Lower lobe of right lung (tissue), 2 donors: ENCODE measurements around the gene MACROD1. TPM values are rescaled to one million over a fixed set of nuclear protein-coding genes. Genes with fewer than 3 reads are reported as not detected.

Source experiments
- ATAC-seq, 2 donors: fragments of 200-7000 bp; cut with Tn5 transposase; one replicate each; pipeline ENCODE4 v1.9.1; 2020 to 2022; ENCODE audit warnings: mild to moderate bottlenecking in 2 of 2, moderate library complexity in 2 of 2
- DNase-seq: peaks from one replicate; pipeline ENCODE4 v3.0.0-alpha.2; 2020
- H3K27ac ChIP-seq: fragments of 200-600 bp; one replicate; pipeline ENCODE4 v1.8.0; 2022
- H3K27me3 ChIP-seq: fragments of 200-600 bp; one replicate; pipeline ENCODE4 v1.8.0; 2022; ENCODE audit warnings: low read depth
- H3K36me3 ChIP-seq: fragments of 200-600 bp; one replicate; pipeline ENCODE4 v1.8.0; 2022; ENCODE audit warnings: mild to moderate bottlenecking
- H3K4me1 ChIP-seq: fragments of 200-600 bp; one replicate; pipeline ENCODE4 v1.8.0; 2022
- H3K4me3 ChIP-seq: fragments of 200-600 bp; one replicate; pipeline ENCODE4 v1.8.0; 2022; ENCODE audit warnings: mild to moderate bottlenecking
- H3K9me3 ChIP-seq: fragments of 200-600 bp; one replicate; pipeline ENCODE4 v1.8.0; 2022
- CTCF ChIP-seq: fragments of 200-600 bp; IDR thresholded peaks from one replicate; pipeline ENCODE4 v1.8.0; 2022; ENCODE audit warnings: antibody characterized with exemption, mild to moderate bottlenecking
- intact Hi-C: fragments of 100-400 bp; cut with DNase I; formaldehyde crosslinking; loops from one replicate; pipeline ENCODE4 v1.11.0; 2022
- total RNA-seq: library from RNA; stranded (reverse); fragmentation: NEBNext Ultra II Directional; extraction: Animal tissue kit (Norgen Biotek cat#: 25700); gene quantifications from one replicate; pipeline ENCODE4 v1.2.1, GENCODE V29; 2021
- donor health status: DM: no; HTN: yes; CAD: no; lungs with severe emphysema.

The MACROD1 gene
- total RNA-seq, 1 donor from 2014 or later: 15.0 TPM

- Histone ChIP-seq H3K9me3 (no peaks in the 10 kb centered on the region), H3K4me3 (no peak overlapping the region), H3K4me1 (peaks cover 18% of the 10 kb centered on the region), H3K36me3 (peaks cover 73% of the 10 kb centered on the region), H3K27ac (no peak overlapping the region), H3K27me3 (no peaks in the 10 kb centered on the region)
- no peak for DNase-seq
- TF ChIP-seq CTCF: no peak
- no peak for ATAC-seq
- intact Hi-C loops: no loop called here
These were observed 174.4 kb downstream of the MACROD1 start for GRCh38 chr11:63991558-63991957.

GRCh38 chr11:63986932-63987513 is 178.9 kb downstream of the MACROD1 start:
- Histone ChIP-seq H3K9me3 (no peaks in the 10 kb centered on the region), H3K27ac (peak overlapping the region; percentile 92), H3K36me3 (peaks cover 39% of the 10 kb centered on the region), H3K4me1 (peaks cover 25% of the 10 kb centered on the region), H3K4me3 (peak overlapping the region; percentile 94), H3K27me3 (no peaks in the 10 kb centered on the region)
- intact Hi-C loops: no loop called here
- no peak for DNase-seq
- peak in 1 of 2 donors; percentile 1 for ATAC-seq
- no peak for TF ChIP-seq CTCF

GRCh38 chr11:63986156-63986931 is 179.6 kb downstream of the MACROD1 start, which contains the start of gene OTUB1:
OTUB1 (plus strand) TSS chr11:63986438; CDS start chr11:63986457, 19 bp downstream.
- no peaks in the 10 kb centered on the region for H3K9me3 ChIP-seq
- intact Hi-C loops: no loop called here
- peaks cover 32% of the 10 kb centered on the region for H3K36me3 ChIP-seq
- DNase-seq (peak; percentile 96), ATAC-seq (peak; percentile 96 to 98)
- H3K27ac ChIP-seq: peak within 1 kb of the TSS; percentile 92
- TF ChIP-seq CTCF: no peak
- peaks cover 25% of the 10 kb centered on the region for H3K4me1 ChIP-seq
- H3K4me3 ChIP-seq: peak within 1 kb of the TSS; percentile 94
- H3K27me3 ChIP-seq: no peaks in the 10 kb centered on the region

- no peaks in the 10 kb centered on the region for H3K9me3 ChIP-seq
- intact Hi-C loops: no loop called here
- no peak for TF ChIP-seq CTCF
- H3K4me3 ChIP-seq: peak overlapping the region; percentile 94
- ATAC-seq (peak; percentile 65 to 67), DNase-seq (peak; percentile 72)
- H3K27me3 ChIP-seq: no peaks in the 10 kb centered on the region
- peaks cover 25% of the 10 kb centered on the region for H3K4me1 ChIP-seq
- H3K27ac ChIP-seq: peak overlapping the region; percentile 92
- H3K36me3 ChIP-seq: peaks cover 26% of the 10 kb centered on the region
These were observed 180.1 kb downstream of the MACROD1 start for GRCh38 chr11:63985812-63986155.

- no peak for TF ChIP-seq CTCF
- Histone ChIP-seq H3K36me3 (peaks cover 13% of the 10 kb centered on the region), H3K27ac (no peak overlapping the region), H3K27me3 (no peaks in the 10 kb centered on the region), H3K4me1 (peaks cover 16% of the 10 kb centered on the region), H3K4me3 (no peak overlapping the region), H3K9me3 (no peaks in the 10 kb centered on the region)
- ATAC-seq: no peak
- intact Hi-C loops: no loop called here
- no peak for DNase-seq
These were observed 186.5 kb downstream of the MACROD1 start for GRCh38 chr11:63979426-63979825.
